Suprapubic skin (tissue), 4 donors: ENCODE measurements around the gene ARHGAP6. TPM values are rescaled to one million over a fixed set of nuclear protein-coding genes. Genes with fewer than 3 reads are reported as not detected.

Experiments
- DNase-seq, 2 donors: peaks; one replicate each; pipeline ENCODE4 v3.0.0-alpha.2; 2019; ENCODE audit warnings: low spot score in 2 of 2
- H3K27ac ChIP-seq: fragments of 200-600 bp; sonication (generic); one replicate; pipeline ENCODE4 v1.5.1; 2019
- H3K27me3 ChIP-seq: fragments of 200-600 bp; sonication (generic); one replicate; pipeline ENCODE4 v1.5.1; 2019
- H3K36me3 ChIP-seq: fragments of 200-600 bp; sonication (generic); one replicate; pipeline ENCODE4 v1.5.1; 2019
- H3K4me1 ChIP-seq: fragments of 200-600 bp; sonication (generic); one replicate; pipeline ENCODE4 v1.5.1; 2019
- H3K4me3 ChIP-seq: fragments of 200-600 bp; sonication (generic); one replicate; pipeline ENCODE4 v1.5.1; 2019; ENCODE audit warnings: mild to moderate bottlenecking
- H3K9me3 ChIP-seq: fragments of 200-600 bp; sonication (generic); one replicate; pipeline ENCODE4 v1.5.1; 2019
- CTCF ChIP-seq, 2 donors: fragments of 200-600 bp in 1 of 2; fragments of 450-650 bp in 1 of 2; sonication (generic) in 1 of 2; IDR thresholded peaks; one replicate each; pipeline ENCODE4 v1.5.1; 2016 to 2019; ENCODE audit warnings: antibody characterized with exemption in 2 of 2, mild to moderate bottlenecking in 1 of 2, moderate library complexity in 1 of 2
- EP300 ChIP-seq: sonication (generic); formaldehyde crosslinking; IDR thresholded peaks from one replicate; pipeline ENCODE4 v1.6.1; 2017; ENCODE audit warnings: antibody characterized with exemption
- POLR2A ChIP-seq, 2 donors: fragments of 450-650 bp; IDR thresholded peaks; one replicate each; pipeline ENCODE4 v1.6.1; 2017; ENCODE audit warnings: antibody characterized with exemption in 2 of 2, mild to moderate bottlenecking in 2 of 2, moderate library complexity in 2 of 2
- POLR2AphosphoS5 ChIP-seq, 3 donors: sonication (generic); formaldehyde crosslinking; IDR thresholded peaks; one replicate each; pipeline ENCODE4 v1.6.1; 2017; ENCODE audit warnings: antibody characterized with exemption in 3 of 3
- WGBS: methylation state at CpG from one replicate; pipeline ENCODE4 v1.1.5; 2018; 5-methylcytosine and 5-hydroxymethylcytosine counted together
- total RNA-seq, 4 donors: library from RNA; depleted of rRNA; stranded (reverse); fragments of >200 nt; gene quantifications; one replicate each; pipeline ENCODE4 v1.1.0, GENCODE V29; 2016

ARHGAP6 gene
- total RNA-seq, 4 donors from 2014 or later, result 1.6 to 6.7 (median 3.1) TPM

- WGBS, result 55% methylated on average over 2 of the region's 2 CpGs
- Histone ChIP-seq H3K4me3 (no peak overlapping the region), H3K9me3 (no peaks in the 10 kb centered on the region), H3K27me3 (no peaks in the 10 kb centered on the region), H3K36me3 (no peaks in the 10 kb centered on the region), H3K27ac (no peak overlapping the region), H3K4me1 (no peaks in the 10 kb centered on the region)
- no peak for DNase-seq
- no peak for TF ChIP-seq POLR2A (IDR thresholded peaks at IDR 0.05)
- no peak for TF ChIP-seq POLR2AphosphoS5 (IDR thresholded peaks at IDR 0.05)
- no peak for TF ChIP-seq CTCF (IDR thresholded peaks at IDR 0.05)
- TF ChIP-seq EP300, result no peak
Observed at GRCh38 chrX:11609109-11609508, 56.6 kb downstream of the ARHGAP6 start.

DNA sequence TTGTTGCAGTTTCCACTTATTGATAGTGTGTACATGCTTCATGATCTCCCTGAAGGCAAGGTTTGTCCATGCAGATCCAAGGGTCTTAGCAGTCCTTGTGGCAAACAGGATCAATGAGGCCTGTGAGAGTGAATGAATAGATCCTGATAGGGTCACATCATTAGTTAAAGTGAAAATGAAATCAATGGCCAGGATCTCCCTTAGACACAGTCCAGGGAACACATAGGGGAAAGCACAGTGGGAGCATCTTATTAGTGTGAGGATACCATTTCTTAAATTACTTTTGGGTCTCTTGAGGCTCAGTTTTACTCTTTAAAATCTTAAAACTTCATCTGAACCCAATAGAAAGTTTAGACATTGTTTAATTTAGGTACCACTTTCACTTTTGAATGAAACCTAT, 59.3 kb downstream of the ARHGAP6 start:
- H3K27ac ChIP-seq, result no peak overlapping the region
- no peaks in the 10 kb centered on the region for H3K36me3 ChIP-seq

DNA sequence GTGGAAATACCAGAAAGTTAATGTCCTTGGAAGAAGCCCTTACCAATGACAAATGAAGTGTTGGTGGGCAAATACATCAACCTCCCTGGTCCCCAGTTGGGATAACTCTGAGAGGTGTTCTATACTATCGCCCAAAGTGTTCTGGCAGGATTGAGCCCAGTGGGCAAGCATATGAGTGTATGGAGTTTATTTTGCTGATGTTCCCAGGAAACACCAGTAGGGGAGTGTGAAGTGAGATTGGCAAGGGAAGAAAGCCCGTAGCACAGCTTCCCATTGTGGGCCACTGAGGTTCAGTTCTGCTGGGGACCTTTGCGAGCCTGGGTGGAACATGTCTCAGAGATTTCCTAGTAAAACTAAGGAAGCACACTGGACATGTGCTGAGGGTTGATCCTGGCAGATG, 65.1 kb downstream of the ARHGAP6 start:
- no peaks in the 10 kb centered on the region for H3K36me3 ChIP-seq
- no peaks in the 10 kb centered on the region for H3K27me3 ChIP-seq
- no peak overlapping the region for H3K27ac ChIP-seq
- no peaks in the 10 kb centered on the region for H3K9me3 ChIP-seq
- no peaks in the 10 kb centered on the region for H3K4me1 ChIP-seq
- DNase-seq, result no peak
- 71% methylated on average over 3 of the region's 3 CpGs for WGBS
- H3K4me3 ChIP-seq, result no peak overlapping the region
- TF ChIP-seq POLR2AphosphoS5 (IDR thresholded peaks at IDR 0.05), result no peak
- TF ChIP-seq CTCF (IDR thresholded peaks at IDR 0.05), result no peak
- no peak for TF ChIP-seq POLR2A (IDR thresholded peaks at IDR 0.05)
- TF ChIP-seq EP300, result no peak

More for the DNA sequence above, 59.3 kb downstream of the ARHGAP6 start:
- Histone ChIP-seq H3K4me3 (no peak overlapping the region), H3K9me3 (no peaks in the 10 kb centered on the region), H3K4me1 (no peaks in the 10 kb centered on the region), H3K27me3 (no peaks in the 10 kb centered on the region)
- DNase-seq, result no peak
- TF ChIP-seq CTCF (IDR thresholded peaks at IDR 0.05) (no peak), POLR2A (IDR thresholded peaks at IDR 0.05) (no peak), POLR2AphosphoS5 (IDR thresholded peaks at IDR 0.05) (no peak), EP300 (no peak)

DNA sequence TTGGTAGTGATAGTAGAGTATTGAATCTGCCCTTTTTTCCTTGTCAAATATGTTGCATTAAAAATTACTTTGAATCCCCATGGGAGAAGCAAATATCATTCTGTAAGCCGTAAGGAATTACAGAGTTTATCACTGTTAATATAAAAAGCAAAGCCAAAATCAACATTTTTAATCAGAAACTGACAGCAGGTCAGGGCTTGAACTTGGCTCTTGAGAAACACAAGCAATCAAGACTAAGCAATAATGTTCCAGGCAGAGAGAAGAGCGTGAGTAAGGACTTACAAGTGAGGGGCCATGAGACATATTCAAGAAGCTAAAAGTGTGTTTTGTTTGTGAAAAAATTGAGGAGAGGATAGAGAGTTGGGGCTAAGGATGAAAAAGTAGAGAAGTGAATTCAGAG, 68.2 kb downstream of the ARHGAP6 start:
- 53% methylated on average over 2 of the region's 2 CpGs for WGBS
- no peaks in the 10 kb centered on the region for H3K36me3 ChIP-seq
- no peak for DNase-seq

DNA sequence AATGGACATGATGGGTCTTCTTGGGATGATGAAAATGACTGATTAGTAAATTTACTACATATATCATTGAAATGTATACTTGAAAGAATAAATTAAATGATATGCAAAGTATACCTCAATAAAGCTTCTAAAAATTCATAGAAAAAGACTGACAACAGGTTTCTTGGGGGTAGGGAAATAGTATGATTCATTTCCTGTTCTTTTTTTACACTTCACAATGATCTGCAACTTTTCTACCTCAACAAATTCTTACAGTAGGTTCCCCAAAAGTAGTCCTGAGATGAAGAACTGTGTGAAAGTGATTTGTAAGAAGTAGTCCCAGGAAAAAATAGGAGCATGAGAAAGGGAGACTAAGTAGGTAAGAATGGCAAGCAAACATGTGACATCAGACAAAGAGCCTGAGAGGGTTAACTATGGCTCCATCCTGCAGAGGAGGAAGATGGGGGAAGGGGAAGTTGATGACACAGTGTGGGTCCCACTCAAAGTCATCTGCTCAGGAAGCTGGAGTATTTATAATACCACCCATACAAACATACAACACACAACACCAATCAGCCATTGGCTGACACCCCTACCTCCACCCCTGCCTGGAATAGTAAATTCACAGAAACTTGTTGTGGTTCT, 73.9 kb downstream of the ARHGAP6 start:
- TF ChIP-seq EP300 (no peak), POLR2A (IDR thresholded peaks at IDR 0.05) (no peak), CTCF (IDR thresholded peaks at IDR 0.05) (no peak), POLR2AphosphoS5 (IDR thresholded peaks at IDR 0.05) (no peak)
- DNase-seq, result no peak
- H3K4me1 ChIP-seq, result no peaks in the 10 kb centered on the region
- no peaks in the 10 kb centered on the region for H3K36me3 ChIP-seq
- no peaks in the 10 kb centered on the region for H3K9me3 ChIP-seq
- H3K4me3 ChIP-seq, result no peak overlapping the region
- H3K27me3 ChIP-seq, result no peaks in the 10 kb centered on the region
- no peak overlapping the region for H3K27ac ChIP-seq

More for the DNA sequence above, 68.2 kb downstream of the ARHGAP6 start:
- Histone ChIP-seq H3K4me1 (no peaks in the 10 kb centered on the region), H3K9me3 (no peaks in the 10 kb centered on the region), H3K4me3 (no peak overlapping the region), H3K27ac (no peak overlapping the region), H3K27me3 (no peaks in the 10 kb centered on the region)
- TF ChIP-seq CTCF (IDR thresholded peaks at IDR 0.05), result no peak
- no peak for TF ChIP-seq POLR2A (IDR thresholded peaks at IDR 0.05)
- no peak for TF ChIP-seq POLR2AphosphoS5 (IDR thresholded peaks at IDR 0.05)
- TF ChIP-seq EP300, result no peak
